Esophagus squamous epithelium (tissue), 4 donors: ENCODE results near the gene FAM72C.
"Not testable (repeated sequence)": the region's sequence is repeated elsewhere in the genome, so short reads cannot be mapped to it uniquely, and the experiment has no call there.

Source experiments
- CTCF ChIP-seq, 6 experiments: fragments of 450-650 bp in 4 of 6; fragments of 200-600 bp in 2 of 6; sonication (generic) in 2 of 6; IDR thresholded peaks; one replicate each; pipeline ENCODE4 v1.5.1; 2016 to 2019; ENCODE audit warnings: antibody characterized with exemption in 6 of 6, mild to moderate bottlenecking in 4 of 6, moderate library complexity in 4 of 6
- POLR2A ChIP-seq, 4 donors: fragments of 450-650 bp; IDR thresholded peaks; one replicate each; pipeline ENCODE4 v1.6.1; 2017; ENCODE audit warnings: antibody characterized with exemption in 4 of 4, mild to moderate bottlenecking in 4 of 4, moderate library complexity in 3 of 4

GRCh38 chr1:143955930-143956329 is 15.9 kb downstream of the FAM72C start:
- TF ChIP-seq CTCF, POLR2A (IDR thresholded peaks at IDR 0.05): not testable (repeated sequence)
